ENCODE results near the gene CEACAM16. TPM values are rescaled to one million over a fixed set of nuclear protein-coding genes. Genes with fewer than 3 reads are reported as not detected.
"Not testable (repeated sequence)": the region's sequence is repeated elsewhere in the genome, so short reads cannot be mapped to it uniquely, and the experiment has no call there.

CEACAM16 gene
- total RNA-seq, 1 donor from 2014 or later = not detected

GRCh38 chr19:44680536-44680935, 18.4 kb upstream of the CEACAM16 start:
- Mint-ChIP-seq H3K9me3 (no peaks in the 10 kb centered on the region), H3K27ac (no peak overlapping the region), H3K36me3 (no peaks in the 10 kb centered on the region), H3K27me3 (no peaks in the 10 kb centered on the region), H3K4me3 (no peak overlapping the region), H3K4me1 (ENCODE audit: unreplicated experiment) (peaks cover 11% of the 10 kb centered on the region)
- no peak for DNase-seq (ENCODE audit: extremely low spot score, unreplicated experiment)
- no peak for TF ChIP-seq CTCF (conservative IDR thresholded peaks at IDR 0.05)

- no peaks in the 10 kb centered on the region for H3K36me3 Mint-ChIP-seq
- H3K4me1 Mint-ChIP-seq (ENCODE audit: unreplicated experiment) = peaks cover 8% of the 10 kb centered on the region
- no peak overlapping the region for H3K27ac Mint-ChIP-seq
- H3K9me3 Mint-ChIP-seq = no peaks in the 10 kb centered on the region
- DNase-seq (ENCODE audit: extremely low spot score, unreplicated experiment) = no peak
- no peak overlapping the region for H3K4me3 Mint-ChIP-seq
- TF ChIP-seq CTCF (conservative IDR thresholded peaks at IDR 0.05) = no peak
- H3K27me3 Mint-ChIP-seq = no peaks in the 10 kb centered on the region
Measured at GRCh38 chr19:44681992-44682790, 16.8 kb upstream of the CEACAM16 start.

- H3K9me3 Mint-ChIP-seq = no peaks in the 10 kb centered on the region
- H3K4me3 Mint-ChIP-seq = no peak overlapping the region
- H3K4me1 Mint-ChIP-seq (ENCODE audit: unreplicated experiment) = peaks cover 4% of the 10 kb centered on the region
- no peak overlapping the region for H3K27ac Mint-ChIP-seq
- no peaks in the 10 kb centered on the region for H3K27me3 Mint-ChIP-seq
- no peaks in the 10 kb centered on the region for H3K36me3 Mint-ChIP-seq
- TF ChIP-seq CTCF (conservative IDR thresholded peaks at IDR 0.05) = no peak
- DNase-seq (ENCODE audit: extremely low spot score, unreplicated experiment) = no peak
Measured at GRCh38 chr19:44682807-44683206, 16.1 kb upstream of the CEACAM16 start.

GRCh38 chr19:44683434-44684210, 15.3 kb upstream of the CEACAM16 start:
- no peak for DNase-seq (ENCODE audit: extremely low spot score, unreplicated experiment)
- no peak overlapping the region for H3K4me3 Mint-ChIP-seq
- H3K4me1 Mint-ChIP-seq (ENCODE audit: unreplicated experiment) = peaks cover 4% of the 10 kb centered on the region
- no peak for TF ChIP-seq CTCF (conservative IDR thresholded peaks at IDR 0.05)
- H3K27me3 Mint-ChIP-seq = no peaks in the 10 kb centered on the region
- no peaks in the 10 kb centered on the region for H3K9me3 Mint-ChIP-seq
- no peaks in the 10 kb centered on the region for H3K36me3 Mint-ChIP-seq
- H3K27ac Mint-ChIP-seq = no peak overlapping the region

- not testable (repeated sequence) for H3K4me1 Mint-ChIP-seq (ENCODE audit: unreplicated experiment); H3K27ac Mint-ChIP-seq; H3K4me3 Mint-ChIP-seq; H3K36me3 Mint-ChIP-seq; H3K9me3 Mint-ChIP-seq; DNase-seq (ENCODE audit: extremely low spot score, unreplicated experiment); H3K27me3 Mint-ChIP-seq
Measured at GRCh38 chr19:44684396-44684795, 14.6 kb upstream of the CEACAM16 start.

All from type B pancreatic cell (in vitro differentiated cells).